ENCODE results near the gene USP44. TPM values are rescaled to one million over a fixed set of nuclear protein-coding genes. Genes with fewer than 3 reads are reported as not detected.
"Not testable (repeated sequence)": the region's sequence is repeated elsewhere in the genome, so short reads cannot be mapped to it uniquely, and the experiment has no call there.

Gene USP44
- total and polyA plus RNA-seq, 2 donors = 0.33 to 1.3 TPM

DNA sequence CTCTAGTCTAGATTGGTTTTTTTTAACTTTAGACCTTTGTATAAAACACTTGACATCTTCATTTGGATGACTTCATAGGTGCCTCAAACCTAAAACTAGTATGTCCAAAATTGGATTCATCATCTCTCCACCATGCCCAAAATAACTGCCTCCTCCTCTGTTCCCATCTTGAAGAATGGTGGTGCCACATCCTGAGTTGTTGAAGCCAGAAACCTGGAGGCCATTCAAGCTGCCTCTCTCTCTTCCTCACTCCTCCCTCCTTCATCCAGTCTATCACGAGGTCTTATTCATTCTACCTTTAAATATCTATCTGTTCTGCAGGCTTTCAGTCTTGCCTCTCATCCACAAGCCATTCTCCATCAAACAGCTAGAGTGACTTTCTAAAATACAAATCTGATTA, 26.5 kb upstream of the USP44 start:
- Histone ChIP-seq H3K9me3 (ENCODE audit: control insufficient read depth in 2 of 2, insufficient read depth in 1 of 2, low read length in 1 of 2) (no peaks in the 10 kb centered on the region), H3K4me1 (ENCODE audit: control insufficient read depth in 2 of 2, insufficient read depth in 2 of 2, low read length in 2 of 2) (no peaks in the 10 kb centered on the region), H3K27me3 (ENCODE audit: control insufficient read depth in 2 of 2, insufficient read depth in 1 of 2, low read length in 1 of 2) (peaks cover 0 to 20% of the 10 kb centered on the region in 2 donors), H3K4me3 (ENCODE audit: low read length in 2 of 2) (no peak overlapping the region), H3K27ac (ENCODE audit: low read depth in 1 of 2, low read length in 1 of 2) (no peak overlapping the region), H3K36me3 (ENCODE audit: control insufficient read depth in 2 of 2, insufficient read depth in 2 of 2, low read length in 1 of 2) (no peaks in the 10 kb centered on the region)
- DNase-seq (ENCODE audit: low read depth in 6 of 9, low spot score in 9 of 9) = no peak
- WGBS = 92% methylated on average over 1 of the region's 1 CpG

DNA sequence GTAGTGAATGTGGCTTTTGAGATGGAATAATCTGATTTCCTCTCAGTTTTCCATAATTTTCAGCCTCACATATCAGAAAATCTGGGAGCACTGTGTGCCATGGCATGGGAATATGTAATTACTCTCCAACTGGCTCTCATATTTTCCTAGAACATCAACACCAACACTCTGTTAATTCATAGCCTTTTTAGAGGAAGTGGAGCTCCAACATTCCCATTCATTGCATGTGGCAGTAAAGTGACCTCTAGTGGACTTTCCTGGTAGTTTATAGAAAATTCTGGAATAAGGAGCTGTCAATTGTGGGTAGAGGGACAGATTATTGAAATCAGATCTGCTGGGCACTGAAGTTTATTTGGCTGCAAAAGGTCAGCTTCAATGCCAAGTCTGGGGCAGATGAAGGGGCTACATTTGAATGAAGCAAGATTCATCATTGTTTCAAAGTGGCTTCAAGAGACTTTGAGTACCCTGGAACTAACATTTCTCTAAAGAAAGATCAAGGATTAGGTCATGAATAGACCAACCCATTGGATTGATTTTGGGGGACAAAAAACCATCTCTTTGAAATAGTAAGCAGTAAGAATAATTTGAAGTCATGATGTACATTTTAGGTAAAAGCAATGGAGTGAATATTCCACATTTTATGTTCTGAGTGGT, 23.6 kb upstream of the USP44 start:
- Histone ChIP-seq H3K27me3 (ENCODE audit: control insufficient read depth in 2 of 2, insufficient read depth in 1 of 2, low read length in 1 of 2) (peaks cover 0 to 22% of the 10 kb centered on the region in 2 donors), H3K9me3 (ENCODE audit: control insufficient read depth in 2 of 2, insufficient read depth in 1 of 2, low read length in 1 of 2) (no peaks in the 10 kb centered on the region), H3K27ac (ENCODE audit: low read depth in 1 of 2, low read length in 1 of 2) (no peak overlapping the region), H3K36me3 (ENCODE audit: control insufficient read depth in 2 of 2, insufficient read depth in 2 of 2, low read length in 1 of 2) (no peaks in the 10 kb centered on the region), H3K4me3 (ENCODE audit: low read length in 2 of 2) (no peak overlapping the region), H3K4me1 (ENCODE audit: control insufficient read depth in 2 of 2, insufficient read depth in 2 of 2, low read length in 2 of 2) (no peaks in the 10 kb centered on the region)
- no peak for DNase-seq (ENCODE audit: low read depth in 6 of 9, low spot score in 9 of 9)

DNA sequence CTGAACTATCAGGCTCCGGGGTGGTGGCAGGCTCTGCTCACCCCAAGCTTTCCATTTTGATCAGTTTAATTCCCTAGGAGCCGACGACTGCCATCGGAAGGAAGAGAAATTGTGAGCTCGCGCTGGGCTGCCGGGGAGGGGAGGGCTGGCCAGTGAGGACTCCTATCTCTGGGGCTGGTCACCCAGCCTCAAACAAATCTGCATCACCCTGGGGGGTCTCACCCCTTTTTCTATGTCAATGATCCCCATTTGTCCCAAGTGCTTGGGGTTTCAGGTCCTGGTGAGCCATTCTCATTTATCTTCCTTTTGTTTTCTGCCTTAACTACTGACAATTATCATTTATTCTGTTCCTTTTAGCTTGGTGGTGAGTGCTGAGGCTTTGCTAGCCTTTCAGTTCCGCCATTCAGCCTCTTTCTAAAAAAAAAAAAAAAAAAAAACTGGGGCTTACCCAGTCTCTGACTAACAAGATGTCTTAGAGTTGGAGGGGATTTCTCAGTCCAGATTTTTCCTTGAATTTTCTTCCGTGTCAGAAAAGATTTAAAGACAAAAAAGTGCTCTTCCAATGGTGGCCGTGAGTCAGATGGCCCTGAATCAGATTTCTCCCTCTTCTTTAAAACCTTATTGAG, 22.8 kb upstream of the USP44 start:
- no peaks in the 10 kb centered on the region for H3K9me3 ChIP-seq (ENCODE audit: control insufficient read depth in 2 of 2, insufficient read depth in 1 of 2, low read length in 1 of 2)
- 27% methylated on average over 10 of the region's 10 CpGs for WGBS
- no peak for DNase-seq (ENCODE audit: low read depth in 6 of 9, low spot score in 9 of 9)
- H3K4me3 ChIP-seq (ENCODE audit: low read length in 2 of 2) = no peak overlapping the region
- peaks cover 0 to 22% of the 10 kb centered on the region in 2 donors for H3K27me3 ChIP-seq (ENCODE audit: control insufficient read depth in 2 of 2, insufficient read depth in 1 of 2, low read length in 1 of 2)
- H3K27ac ChIP-seq (ENCODE audit: low read depth in 1 of 2, low read length in 1 of 2) = no peak overlapping the region
- H3K36me3 ChIP-seq (ENCODE audit: control insufficient read depth in 2 of 2, insufficient read depth in 2 of 2, low read length in 1 of 2) = no peaks in the 10 kb centered on the region
- no peaks in the 10 kb centered on the region for H3K4me1 ChIP-seq (ENCODE audit: control insufficient read depth in 2 of 2, insufficient read depth in 2 of 2, low read length in 2 of 2)

DNA sequence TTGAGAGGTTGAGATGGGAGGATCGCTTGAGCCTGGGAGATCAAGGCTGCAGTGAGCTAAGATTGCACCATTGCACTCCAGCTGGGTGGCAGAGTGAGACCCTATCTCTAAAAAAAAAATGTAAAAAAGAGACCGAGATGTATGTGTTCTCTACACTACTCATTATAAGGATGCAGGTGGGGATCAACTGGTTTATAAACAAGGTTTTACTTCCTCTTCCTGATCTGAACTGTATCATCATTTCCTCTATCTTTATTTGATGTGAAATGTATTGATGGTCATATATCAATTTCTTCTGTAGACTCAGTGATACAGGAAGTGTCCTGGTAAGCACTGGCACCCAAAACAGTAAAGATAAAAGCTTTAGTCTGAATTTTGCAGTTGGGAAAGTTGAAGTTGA, 20.1 kb upstream of the USP44 start:
- 81% methylated on average over 2 of the region's 2 CpGs for WGBS
- Histone ChIP-seq H3K4me3 (ENCODE audit: low read length in 2 of 2) (no peak overlapping the region), H3K27me3 (ENCODE audit: control insufficient read depth in 2 of 2, insufficient read depth in 1 of 2, low read length in 1 of 2) (peaks cover 0 to 22% of the 10 kb centered on the region in 2 donors), H3K36me3 (ENCODE audit: control insufficient read depth in 2 of 2, insufficient read depth in 2 of 2, low read length in 1 of 2) (no peaks in the 10 kb centered on the region), H3K9me3 (ENCODE audit: control insufficient read depth in 2 of 2, insufficient read depth in 1 of 2, low read length in 1 of 2) (no peaks in the 10 kb centered on the region), H3K27ac (ENCODE audit: low read depth in 1 of 2, low read length in 1 of 2) (no peak overlapping the region), H3K4me1 (ENCODE audit: control insufficient read depth in 2 of 2, insufficient read depth in 2 of 2, low read length in 2 of 2) (no peaks in the 10 kb centered on the region)
- DNase-seq (ENCODE audit: low read depth in 6 of 9, low spot score in 9 of 9) = no peak

DNA sequence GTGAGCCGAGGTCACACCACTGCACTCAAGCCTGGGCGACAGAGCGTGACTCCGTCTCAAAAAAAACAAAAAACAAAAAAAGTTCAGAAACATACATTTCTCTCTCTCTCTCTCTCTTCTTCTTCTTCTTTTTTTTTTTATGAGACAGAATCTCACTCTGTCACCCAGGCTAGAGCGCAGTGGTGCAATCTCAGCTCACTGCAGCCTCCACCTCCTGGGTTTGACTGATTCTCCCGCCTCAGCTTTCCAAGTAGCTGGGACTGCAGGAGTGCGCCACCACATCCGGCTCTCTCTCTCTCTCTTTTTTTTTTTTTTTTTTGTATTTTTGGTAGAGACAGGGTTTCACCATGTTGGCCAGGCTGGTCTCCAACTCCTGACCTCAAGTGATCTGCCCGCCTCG, 16.8 kb upstream of the USP44 start:
- not testable (repeated sequence) for H3K4me1 ChIP-seq (ENCODE audit: control insufficient read depth in 2 of 2, insufficient read depth in 2 of 2, low read length in 2 of 2); H3K36me3 ChIP-seq (ENCODE audit: control insufficient read depth in 2 of 2, insufficient read depth in 2 of 2, low read length in 1 of 2); H3K9me3 ChIP-seq (ENCODE audit: control insufficient read depth in 2 of 2, insufficient read depth in 1 of 2, low read length in 1 of 2); DNase-seq (ENCODE audit: low read depth in 6 of 9, low spot score in 9 of 9); H3K27ac ChIP-seq (ENCODE audit: low read depth in 1 of 2, low read length in 1 of 2); H3K27me3 ChIP-seq (ENCODE audit: control insufficient read depth in 2 of 2, insufficient read depth in 1 of 2, low read length in 1 of 2); H3K4me3 ChIP-seq (ENCODE audit: low read length in 2 of 2)
- 92% methylated on average over 10 of the region's 10 CpGs for WGBS

DNA sequence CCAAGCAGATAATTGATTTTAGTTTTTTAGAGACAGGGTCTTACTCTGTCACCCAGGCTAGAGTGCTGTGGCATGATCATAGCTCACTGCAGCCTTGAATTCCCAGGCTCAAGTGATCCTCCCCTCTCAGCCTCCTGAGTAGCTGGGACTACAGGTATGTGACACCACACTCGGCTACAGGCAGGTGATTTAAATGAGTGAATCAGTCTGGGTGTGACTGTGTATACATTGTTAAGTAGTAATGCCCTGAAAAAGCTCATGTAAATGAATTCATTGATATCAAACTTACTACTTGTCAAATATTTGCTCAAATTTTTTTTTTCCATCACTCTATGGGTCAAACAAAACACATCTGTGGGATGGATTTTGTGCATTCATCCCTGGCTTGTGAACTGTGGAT, 6.3 kb upstream of the USP44 start:
- H3K4me1 ChIP-seq (ENCODE audit: control insufficient read depth in 2 of 2, insufficient read depth in 2 of 2, low read length in 2 of 2) = peaks cover 0 to 12% of the 10 kb centered on the region in 2 donors
- DNase-seq (ENCODE audit: low read depth in 6 of 9, low spot score in 9 of 9) = no peak
- no peaks in the 10 kb centered on the region for H3K9me3 ChIP-seq (ENCODE audit: control insufficient read depth in 2 of 2, insufficient read depth in 1 of 2, low read length in 1 of 2)
- no peak overlapping the region for H3K27ac ChIP-seq (ENCODE audit: low read depth in 1 of 2, low read length in 1 of 2)
- H3K36me3 ChIP-seq (ENCODE audit: control insufficient read depth in 2 of 2, insufficient read depth in 2 of 2, low read length in 1 of 2) = no peaks in the 10 kb centered on the region
- H3K4me3 ChIP-seq (ENCODE audit: low read length in 2 of 2) = no peak overlapping the region
- WGBS = 93% methylated on average over 1 of the region's 1 CpG
- no peaks in the 10 kb centered on the region for H3K27me3 ChIP-seq (ENCODE audit: control insufficient read depth in 2 of 2, insufficient read depth in 1 of 2, low read length in 1 of 2)

DNA sequence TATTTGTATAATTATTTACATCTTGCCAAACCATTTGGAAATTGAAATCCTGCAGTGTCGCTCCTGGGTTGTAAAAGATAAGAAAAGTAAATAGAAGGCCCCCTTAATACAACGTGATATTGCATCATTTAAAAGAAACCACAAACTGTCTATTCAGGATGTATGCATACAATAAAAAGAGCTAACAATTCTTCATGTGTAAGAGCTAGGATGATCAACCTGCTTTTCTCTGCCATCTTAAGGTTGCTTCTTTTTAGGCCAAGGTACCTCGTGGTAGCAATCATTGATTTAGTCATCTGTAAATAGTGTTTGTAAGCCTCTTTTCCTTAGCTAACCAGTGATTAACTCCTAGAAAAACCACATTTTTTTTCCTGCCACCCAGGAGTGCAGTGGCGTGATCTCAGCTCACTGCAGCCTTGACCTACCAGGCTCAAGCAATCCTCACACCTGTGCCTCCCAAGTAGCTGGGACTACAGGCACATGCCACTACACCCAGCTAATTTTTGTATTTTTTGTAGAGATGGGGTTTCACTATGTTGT, 3.3 kb upstream of the USP44 start:
- Histone ChIP-seq H3K4me3 (ENCODE audit: low read length in 2 of 2) (no peak overlapping the region), H3K27me3 (ENCODE audit: control insufficient read depth in 2 of 2, insufficient read depth in 1 of 2, low read length in 1 of 2) (peaks cover 0 to 9% of the 10 kb centered on the region in 2 donors)
- WGBS = 24% methylated on average over 4 of the region's 4 CpGs

DNA sequence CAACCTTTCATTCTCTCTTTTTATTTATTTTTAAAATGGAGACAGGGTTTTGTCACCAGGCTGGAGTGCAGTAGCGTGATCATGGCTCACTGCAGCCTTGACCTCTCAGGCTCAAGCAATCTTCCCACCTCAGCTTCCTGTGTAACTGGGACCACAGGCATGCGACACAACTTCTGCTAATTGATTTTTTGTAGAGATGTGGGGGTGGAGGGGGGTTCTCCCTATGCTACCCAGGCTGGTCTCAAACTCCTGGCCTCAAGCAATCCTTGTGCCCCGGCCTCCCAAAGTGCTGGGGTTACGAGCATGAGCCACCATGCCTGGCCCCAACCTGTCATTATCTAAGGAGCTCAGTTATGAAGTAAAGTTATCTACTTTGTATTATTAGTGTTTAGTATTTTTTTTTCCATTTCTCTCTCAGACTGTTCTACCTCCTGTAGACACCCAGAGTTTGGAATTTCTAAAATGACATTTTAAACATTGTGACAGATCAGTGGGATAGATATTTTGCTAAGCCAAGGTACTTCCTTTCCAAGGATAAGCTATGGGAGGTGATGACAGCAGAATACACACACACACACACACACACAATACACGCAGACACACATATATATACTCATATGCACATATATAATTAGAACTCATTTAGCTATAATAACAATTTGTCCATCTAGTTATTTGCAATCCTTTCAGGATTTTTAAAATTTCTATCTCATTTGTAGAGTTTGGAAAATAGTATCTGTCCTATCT, 2.1 kb upstream of the USP44 start:
- H3K27me3 ChIP-seq (ENCODE audit: control insufficient read depth in 2 of 2, insufficient read depth in 1 of 2, low read length in 1 of 2) = peaks cover under 1 to 20% of the 10 kb centered on the region in 2 donors
- H3K27ac ChIP-seq (ENCODE audit: low read depth in 1 of 2, low read length in 1 of 2) = no peak overlapping the region
- DNase-seq (ENCODE audit: low read depth in 6 of 9, low spot score in 9 of 9) = no peak
- H3K36me3 ChIP-seq (ENCODE audit: control insufficient read depth in 2 of 2, insufficient read depth in 2 of 2, low read length in 1 of 2) = no peaks in the 10 kb centered on the region
- H3K4me3 ChIP-seq (ENCODE audit: low read length in 2 of 2) = no peak overlapping the region
- peaks cover 6 to 18% of the 10 kb centered on the region in 2 donors for H3K4me1 ChIP-seq (ENCODE audit: control insufficient read depth in 2 of 2, insufficient read depth in 2 of 2, low read length in 2 of 2)
- peaks cover 4 to 8% of the 10 kb centered on the region in 2 donors for H3K9me3 ChIP-seq (ENCODE audit: control insufficient read depth in 2 of 2, insufficient read depth in 1 of 2, low read length in 1 of 2)
- WGBS = 82% methylated on average over 5 of the region's 5 CpGs

More for the DNA sequence above, 3.3 kb upstream of the USP44 start:
- H3K9me3 ChIP-seq (ENCODE audit: control insufficient read depth in 2 of 2, insufficient read depth in 1 of 2, low read length in 1 of 2) = peaks cover 0 to 2% of the 10 kb centered on the region in 2 donors
- DNase-seq (ENCODE audit: low read depth in 6 of 9, low spot score in 9 of 9) = no peak
- peaks cover 6 to 18% of the 10 kb centered on the region in 2 donors for H3K4me1 ChIP-seq (ENCODE audit: control insufficient read depth in 2 of 2, insufficient read depth in 2 of 2, low read length in 2 of 2)
- peak overlapping the region in 1 of 2 donors; percentile 37 for H3K27ac ChIP-seq (ENCODE audit: low read depth in 1 of 2, low read length in 1 of 2)
- no peaks in the 10 kb centered on the region for H3K36me3 ChIP-seq (ENCODE audit: control insufficient read depth in 2 of 2, insufficient read depth in 2 of 2, low read length in 1 of 2)

Measured in thymus (tissue), 11 donors.